Measurements from ENCODE around the gene HHIPL1.

Gene HHIPL1

GRCh38 chr14:99677231-99678140 lies 32.6 kb downstream of the HHIPL1 start:
- DNase-seq, result no peak

- DNase-seq, result no peak
Observed at GRCh38 chr14:99678198-99678597, 33.3 kb downstream of the HHIPL1 start.

GRCh38 chr14:99679111-99679510 lies 34.2 kb downstream of the HHIPL1 start:
- DNase-seq, result no peak

GRCh38 chr14:99679543-99679942 lies 34.6 kb downstream of the HHIPL1 start:
- no peak for DNase-seq

- DNase-seq, result no peak
Observed at GRCh38 chr14:99679996-99680395, 35.1 kb downstream of the HHIPL1 start.

GRCh38 chr14:99681101-99681831 lies 36.3 kb downstream of the HHIPL1 start:
- no peak for DNase-seq

GRCh38 chr14:99681832-99682148 lies 36.9 kb downstream of the HHIPL1 start:
- peak; percentile 6 for DNase-seq

GRCh38 chr14:99682809-99683618 lies 38.1 kb downstream of the HHIPL1 start:
- peak; percentile 68 for DNase-seq

- peak; percentile 98 for DNase-seq
Observed at GRCh38 chr14:99683619-99684409, 38.9 kb downstream of the HHIPL1 start, which contains the start of gene CYP46A1. Gene CYP46A1, plus strand, starts transcription at chr14:99684298. Its CDS starts 120 bp downstream, at chr14:99684418.

GRCh38 chr14:99684410-99684934 lies 39.5 kb downstream of the HHIPL1 start:
- DNase-seq, result peak; percentile 48

GRCh38 chr14:99685151-99685591 lies 40.2 kb downstream of the HHIPL1 start:
- DNase-seq, result no peak

- DNase-seq, result no peak
Observed at GRCh38 chr14:99685596-99685995, 40.7 kb downstream of the HHIPL1 start.

- DNase-seq, result no peak
Observed at GRCh38 chr14:99686557-99687283, 41.8 kb downstream of the HHIPL1 start.

- no peak for DNase-seq
Observed at GRCh38 chr14:99687284-99688209, 42.6 kb downstream of the HHIPL1 start.

GRCh38 chr14:99688210-99688581 lies 43.3 kb downstream of the HHIPL1 start:
- DNase-seq, result no peak

GRCh38 chr14:99688629-99689028 lies 43.7 kb downstream of the HHIPL1 start:
- DNase-seq, result no peak

GRCh38 chr14:99689266-99690236 lies 44.6 kb downstream of the HHIPL1 start:
- no peak for DNase-seq

GRCh38 chr14:99690636-99691035 lies 45.7 kb downstream of the HHIPL1 start:
- no peak for DNase-seq
